Inferior parietal cortex (tissue), 1 donor: ENCODE measurements around the gene BCOR.

ENCODE experiments used
- DNase-seq: peaks from one replicate; pipeline ENCODE4 v3.0.0-alpha.2; 2016; ENCODE audit errors: extremely low spot score

Gene BCOR

DNA sequence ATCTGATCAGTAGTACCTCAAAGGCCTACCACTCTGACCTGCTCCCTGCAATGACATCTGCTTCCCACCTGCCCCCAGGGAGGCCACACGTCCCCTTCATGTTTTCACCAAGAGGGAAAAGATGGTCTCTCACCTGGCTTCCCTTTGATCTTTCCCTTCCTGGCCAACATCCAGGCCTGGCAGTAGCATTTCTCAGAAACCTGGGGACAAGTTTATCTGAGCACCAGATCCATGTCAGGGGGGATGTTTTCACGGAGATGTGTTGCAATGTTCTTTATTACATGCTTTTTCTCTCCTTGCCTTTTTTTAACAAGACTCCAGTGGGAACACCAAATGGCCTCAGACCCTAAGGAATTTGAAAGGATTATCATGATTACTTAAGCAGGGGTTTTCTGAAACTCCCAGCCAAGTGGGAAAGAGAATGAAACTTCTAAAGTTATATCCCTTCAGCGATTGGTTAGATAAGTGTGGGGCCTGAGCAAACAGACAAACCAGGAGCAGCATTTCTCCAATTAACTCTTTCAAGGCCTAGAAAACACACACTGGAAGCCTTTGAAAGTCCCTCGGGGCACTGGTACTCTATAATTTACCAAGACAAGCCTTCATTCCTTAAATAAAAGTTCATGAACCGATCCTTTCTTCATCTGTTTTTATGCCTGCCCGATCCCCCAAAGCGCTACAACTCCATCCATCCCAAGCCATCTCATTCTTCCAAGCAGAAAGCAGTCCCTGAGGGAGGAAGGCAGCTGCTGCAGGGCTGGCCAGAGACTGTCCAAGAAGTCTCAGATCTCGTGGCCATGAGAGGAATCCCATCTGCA is 94.1 kb downstream of the BCOR start:
- DNase-seq: no peak

DNA sequence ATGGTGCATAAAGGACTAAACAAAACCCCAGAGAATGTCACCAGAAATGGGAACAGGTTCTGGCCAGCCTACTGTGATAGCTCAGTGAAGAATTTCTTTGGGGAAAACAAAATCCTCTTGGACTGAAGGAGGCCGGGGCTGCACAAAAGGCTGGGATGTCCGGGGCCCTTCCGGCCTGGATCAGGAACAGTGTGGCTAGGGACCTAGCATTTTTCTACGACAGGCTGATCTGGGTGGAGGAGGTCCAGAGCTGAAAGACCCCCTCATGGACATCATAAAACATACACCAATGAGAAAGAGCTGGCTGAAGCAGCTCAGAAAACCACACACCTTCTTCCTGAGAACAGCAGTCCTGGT is 94.7 kb downstream of the BCOR start:
- no peak for DNase-seq
